Measurements from ENCODE around the gene YAF2.

The YAF2 gene

GRCh38 chr12:42145197-42145549, 92.9 kb downstream of the YAF2 start:
- TF ChIP-seq, protein P1, sequence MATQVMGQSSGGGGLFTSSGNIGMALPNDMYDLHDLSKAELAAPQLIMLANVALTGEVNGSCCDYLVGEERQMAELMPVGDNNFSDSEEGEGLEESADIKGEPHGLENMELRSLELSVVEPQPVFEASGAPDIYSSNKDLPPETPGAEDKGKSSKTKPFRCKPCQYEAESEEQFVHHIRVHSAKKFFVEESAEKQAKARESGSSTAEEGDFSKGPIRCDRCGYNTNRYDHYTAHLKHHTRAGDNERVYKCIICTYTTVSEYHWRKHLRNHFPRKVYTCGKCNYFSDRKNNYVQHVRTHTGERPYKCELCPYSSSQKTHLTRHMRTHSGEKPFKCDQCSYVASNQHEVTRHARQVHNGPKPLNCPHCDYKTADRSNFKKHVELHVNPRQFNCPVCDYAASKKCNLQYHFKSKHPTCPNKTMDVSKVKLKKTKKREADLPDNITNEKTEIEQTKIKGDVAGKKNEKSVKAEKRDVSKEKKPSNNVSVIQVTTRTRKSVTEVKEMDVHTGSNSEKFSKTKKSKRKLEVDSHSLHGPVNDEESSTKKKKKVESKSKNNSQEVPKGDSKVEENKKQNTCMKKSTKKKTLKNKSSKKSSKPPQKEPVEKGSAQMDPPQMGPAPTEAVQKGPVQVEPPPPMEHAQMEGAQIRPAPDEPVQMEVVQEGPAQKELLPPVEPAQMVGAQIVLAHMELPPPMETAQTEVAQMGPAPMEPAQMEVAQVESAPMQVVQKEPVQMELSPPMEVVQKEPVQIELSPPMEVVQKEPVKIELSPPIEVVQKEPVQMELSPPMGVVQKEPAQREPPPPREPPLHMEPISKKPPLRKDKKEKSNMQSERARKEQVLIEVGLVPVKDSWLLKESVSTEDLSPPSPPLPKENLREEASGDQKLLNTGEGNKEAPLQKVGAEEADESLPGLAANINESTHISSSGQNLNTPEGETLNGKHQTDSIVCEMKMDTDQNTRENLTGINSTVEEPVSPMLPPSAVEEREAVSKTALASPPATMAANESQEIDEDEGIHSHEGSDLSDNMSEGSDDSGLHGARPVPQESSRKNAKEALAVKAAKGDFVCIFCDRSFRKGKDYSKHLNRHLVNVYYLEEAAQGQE (IDR thresholded peaks at IDR 0.05; ENCODE audit: insufficient replicate concordance, low read depth) = no peak
- TF ChIP-seq SPI1 (IDR thresholded peaks at IDR 0.05; ENCODE audit: borderline replicate concordance, low read depth) (no peak), POLR2AphosphoS5 (IDR thresholded peaks at IDR 0.05; ENCODE audit: low read depth) (no peak), GABPA (IDR thresholded peaks at IDR 0.05; ENCODE audit: low read depth) (no peak)
- TF ChIP-seq, protein P2, sequence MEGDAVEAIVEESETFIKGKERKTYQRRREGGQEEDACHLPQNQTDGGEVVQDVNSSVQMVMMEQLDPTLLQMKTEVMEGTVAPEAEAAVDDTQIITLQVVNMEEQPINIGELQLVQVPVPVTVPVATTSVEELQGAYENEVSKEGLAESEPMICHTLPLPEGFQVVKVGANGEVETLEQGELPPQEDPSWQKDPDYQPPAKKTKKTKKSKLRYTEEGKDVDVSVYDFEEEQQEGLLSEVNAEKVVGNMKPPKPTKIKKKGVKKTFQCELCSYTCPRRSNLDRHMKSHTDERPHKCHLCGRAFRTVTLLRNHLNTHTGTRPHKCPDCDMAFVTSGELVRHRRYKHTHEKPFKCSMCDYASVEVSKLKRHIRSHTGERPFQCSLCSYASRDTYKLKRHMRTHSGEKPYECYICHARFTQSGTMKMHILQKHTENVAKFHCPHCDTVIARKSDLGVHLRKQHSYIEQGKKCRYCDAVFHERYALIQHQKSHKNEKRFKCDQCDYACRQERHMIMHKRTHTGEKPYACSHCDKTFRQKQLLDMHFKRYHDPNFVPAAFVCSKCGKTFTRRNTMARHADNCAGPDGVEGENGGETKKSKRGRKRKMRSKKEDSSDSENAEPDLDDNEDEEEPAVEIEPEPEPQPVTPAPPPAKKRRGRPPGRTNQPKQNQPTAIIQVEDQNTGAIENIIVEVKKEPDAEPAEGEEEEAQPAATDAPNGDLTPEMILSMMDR (IDR thresholded peaks at IDR 0.05; ENCODE audit: insufficient read depth, low read length) = no peak
- no peak for DNase-seq (ENCODE audit: low read depth in 1 of 2, low spot score in 1 of 2)
- Histone ChIP-seq H3K4me3 (replicated peaks; ENCODE audit: insufficient read depth, low read length) (peak overlapping the region; percentile 72), H3K27ac (replicated peaks) (peak overlapping the region; percentile 55), H3K27me3 (ENCODE audit: insufficient read depth, poor library complexity, severe bottlenecking) (no peaks in the 10 kb centered on the region)

- TF ChIP-seq POLR2AphosphoS5 (IDR thresholded peaks at IDR 0.05; ENCODE audit: low read depth) (peak; percentile 77; the same call in 1 of the 2 replicates), SPI1 (IDR thresholded peaks at IDR 0.05; ENCODE audit: borderline replicate concordance, low read depth) (no peak)
- TF ChIP-seq, protein P2 (IDR thresholded peaks at IDR 0.05; ENCODE audit: insufficient read depth, low read length) = no peak
Measured at GRCh38 chr12:42144408-42145196, 93.4 kb downstream of the YAF2 start, which contains the start of gene GXYLT1. Gene GXYLT1, minus strand, starts transcription at chr12:42144874. Its CDS starts 228 bp downstream, at chr12:42144646.

GRCh38 chr12:42144158-42144407, 94.0 kb downstream of the YAF2 start:
- peak overlapping the region; percentile 72 for H3K4me3 ChIP-seq (replicated peaks; ENCODE audit: insufficient read depth, low read length)
- peak overlapping the region; percentile 48 for H3K27ac ChIP-seq (replicated peaks)
- TF ChIP-seq, protein P1 (IDR thresholded peaks at IDR 0.05; ENCODE audit: insufficient replicate concordance, low read depth) = no peak
- TF ChIP-seq POLR2AphosphoS5 (IDR thresholded peaks at IDR 0.05; ENCODE audit: low read depth) (no peak), GABPA (IDR thresholded peaks at IDR 0.05; ENCODE audit: low read depth) (no peak), SPI1 (IDR thresholded peaks at IDR 0.05; ENCODE audit: borderline replicate concordance, low read depth) (no peak)
- TF ChIP-seq, protein P2 (IDR thresholded peaks at IDR 0.05; ENCODE audit: insufficient read depth, low read length) = no peak
- no peaks in the 10 kb centered on the region for H3K27me3 ChIP-seq (ENCODE audit: insufficient read depth, poor library complexity, severe bottlenecking)
- peak in 1 of 2 experiments; percentile 21 for DNase-seq (ENCODE audit: low read depth in 1 of 2, low spot score in 1 of 2)

More at GRCh38 chr12:42144408-42145196, 93.4 kb downstream of the YAF2 start, which contains the start of gene GXYLT1:
- H3K27me3 ChIP-seq (ENCODE audit: insufficient read depth, poor library complexity, severe bottlenecking) = no peaks in the 10 kb centered on the region
- peak; percentile 77 to 92 for DNase-seq (ENCODE audit: low read depth in 1 of 2, low spot score in 1 of 2)
- peak within 1 kb of the TSS; percentile 55 for H3K27ac ChIP-seq (replicated peaks)
- H3K4me3 ChIP-seq (replicated peaks; ENCODE audit: insufficient read depth, low read length) = peak within 1 kb of the TSS; percentile 72

Measured in HL-60 (cell line).